Esophagus squamous epithelium (tissue), 5 donors: ENCODE measurements around the gene GNAI1. TPM values are rescaled to one million over a fixed set of nuclear protein-coding genes. Genes with fewer than 3 reads are reported as not detected.

ENCODE experiments used
- DNase-seq: peaks from one replicate; lab custom pipeline; 2025; lab: John Stamatoyannopoulos, UW
- H3K27ac ChIP-seq, 4 donors: fragments of 200-600 bp; sonication (generic); one replicate each; pipeline ENCODE4 v1.5.1; 2016 to 2019; ENCODE audit warnings: mild to moderate bottlenecking in 1 of 4
- H3K27me3 ChIP-seq, 4 donors: fragments of 200-600 bp; sonication (generic); 1 replicate in 3 of 4; 2 replicates in 1 of 4; pipeline versions ENCODE4 v1.5.1 to v1.6.0; 2017 to 2021; ENCODE audit warnings: antibody characterized with exemption in 1 of 4
- H3K36me3 ChIP-seq, 3 donors: fragments of 200-600 bp; sonication (generic); one replicate each; pipeline ENCODE4 v1.5.1; 2016 to 2019
- H3K4me1 ChIP-seq, 3 donors: fragments of 200-600 bp; sonication (generic); one replicate each; pipeline ENCODE4 v1.5.1; 2017 to 2019
- H3K4me3 ChIP-seq, 4 donors: fragments of 200-600 bp; sonication (generic); 1 replicate in 3 of 4; 2 replicates in 1 of 4; pipeline ENCODE4 v1.5.1; 2016 to 2019; ENCODE audit warnings: mild to moderate bottlenecking in 2 of 4, moderate library complexity in 1 of 4
- H3K9me3 ChIP-seq, 3 donors: fragments of 200-600 bp; sonication (generic); one replicate each; pipeline ENCODE4 v1.5.1; 2016 to 2019
- CTCF ChIP-seq, 6 experiments: fragments of 450-650 bp in 4 of 6; fragments of 200-600 bp in 2 of 6; sonication (generic) in 2 of 6; IDR thresholded peaks; one replicate each; pipeline ENCODE4 v1.5.1; 2016 to 2019; ENCODE audit warnings: antibody characterized with exemption in 6 of 6, mild to moderate bottlenecking in 4 of 6, moderate library complexity in 4 of 6
- POLR2A ChIP-seq, 4 donors: fragments of 450-650 bp; IDR thresholded peaks; one replicate each; pipeline ENCODE4 v1.6.1; 2017; ENCODE audit warnings: antibody characterized with exemption in 4 of 4, mild to moderate bottlenecking in 4 of 4, moderate library complexity in 3 of 4
- WGBS, 2 donors: methylation state at CpG; one replicate each; pipeline ENCODE4 v1.1.5; 2018; 5-methylcytosine and 5-hydroxymethylcytosine counted together
- intact Hi-C: fragments of 100-400 bp; cut with DNase I; formaldehyde crosslinking; loops from one replicate; pipeline ENCODE4 v1.15.0; 2022
- total RNA-seq, 4 donors: library from RNA; depleted of rRNA; stranded (reverse); fragments of >200 nt; gene quantifications; one replicate each; pipeline ENCODE4 v1.1.0, GENCODE V29; 2016
- donor health status: DM: yes; HTN: yes; CAD: no.

Gene GNAI1
- total RNA-seq, 4 donors from 2014 or later: 27.3 to 46.3 (median 38.8) TPM

- H3K27ac ChIP-seq: no peak overlapping the region
- no peak for DNase-seq
- no peaks in the 10 kb centered on the region for H3K9me3 ChIP-seq
- intact Hi-C loops: no loop called here
- H3K4me3 ChIP-seq: no peak overlapping the region
- peaks cover 0 to 4% (median 0%) of the 10 kb centered on the region in 4 donors for H3K27me3 ChIP-seq
- no peaks in the 10 kb centered on the region for H3K36me3 ChIP-seq
- peaks cover 0 to 29% (median 8%) of the 10 kb centered on the region in 3 donors for H3K4me1 ChIP-seq
- no peak for TF ChIP-seq POLR2A (IDR thresholded peaks at IDR 0.05)
- no peak for TF ChIP-seq CTCF (IDR thresholded peaks at IDR 0.05)
- WGBS, 2 donors: 60 to 70% methylated on average over 2 of the region's 2 CpGs
Observed at GRCh38 chr7:80131675-80132435, 2.8 kb upstream of the GNAI1 start.

GRCh38 chr7:80132594-80132993 is 2.0 kb upstream of the GNAI1 start:
- no peak for DNase-seq
- H3K27ac ChIP-seq: no peak overlapping the region
- 67 to 74% methylated on average over 3 of the region's 3 CpGs for WGBS, 2 donors
- H3K4me3 ChIP-seq: no peak overlapping the region
- peaks cover 0 to 4% (median 0%) of the 10 kb centered on the region in 4 donors for H3K27me3 ChIP-seq
- intact Hi-C loops: no loop called here
- H3K9me3 ChIP-seq: no peaks in the 10 kb centered on the region
- H3K36me3 ChIP-seq: no peaks in the 10 kb centered on the region
- peaks cover 0 to 35% (median 12%) of the 10 kb centered on the region in 3 donors for H3K4me1 ChIP-seq
- no peak for TF ChIP-seq POLR2A (IDR thresholded peaks at IDR 0.05)

DNA sequence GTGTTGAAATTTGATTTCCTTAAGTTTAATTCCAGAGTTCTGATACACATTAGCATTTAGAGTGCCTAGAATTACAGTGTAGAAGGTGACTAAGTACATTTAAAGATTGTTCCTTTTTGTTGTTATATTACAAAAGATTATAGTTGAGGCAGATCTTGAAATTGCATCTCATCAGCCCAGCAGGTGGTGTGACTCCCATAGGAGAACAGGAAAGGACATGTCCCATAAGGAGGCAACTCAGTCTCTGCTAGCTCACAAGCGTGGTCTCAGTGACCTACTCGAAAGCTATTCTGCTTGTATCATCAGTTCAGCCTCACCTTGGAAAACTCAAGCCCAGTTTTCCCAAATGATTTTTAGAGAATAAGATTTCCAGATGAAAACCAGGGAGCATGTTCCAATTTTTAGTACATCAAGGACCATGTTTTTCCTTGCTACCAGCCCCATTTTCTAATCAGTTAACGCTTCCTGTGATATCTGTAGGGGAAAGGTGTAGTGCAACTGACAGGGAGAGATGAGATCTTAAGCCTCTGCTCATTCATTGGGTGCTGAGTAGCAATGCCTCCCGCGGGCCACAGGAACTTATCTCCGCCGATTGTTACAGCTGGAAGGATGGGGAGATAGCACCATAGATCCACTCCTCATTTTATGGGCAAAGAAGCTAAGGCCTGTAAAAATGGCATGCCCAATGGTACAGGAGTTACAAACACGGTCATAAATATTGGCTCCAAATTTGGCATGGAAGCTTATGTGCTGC is 1.1 kb upstream of the GNAI1 start:
- Histone ChIP-seq H3K4me1 (peaks cover 0 to 40% (median 19%) of the 10 kb centered on the region in 3 donors), H3K36me3 (no peaks in the 10 kb centered on the region), H3K27ac (peak overlapping the region; percentile 93 to 98 (median 95)), H3K27me3 (peaks cover 0 to 4% (median 0%) of the 10 kb centered on the region in 4 donors), H3K4me3 (peak overlapping the region; percentile 86 to 95 (median 92)), H3K9me3 (no peaks in the 10 kb centered on the region)
- TF ChIP-seq CTCF (IDR thresholded peaks at IDR 0.05) (peak in 4 of 6 experiments; percentile 22 to 47 (median 32)), POLR2A (IDR thresholded peaks at IDR 0.05) (no peak)
- WGBS, 2 donors: 30 to 32% methylated on average over 8 of the region's 8 CpGs
- no peak for DNase-seq
- intact Hi-C loops: no loop called here

DNA sequence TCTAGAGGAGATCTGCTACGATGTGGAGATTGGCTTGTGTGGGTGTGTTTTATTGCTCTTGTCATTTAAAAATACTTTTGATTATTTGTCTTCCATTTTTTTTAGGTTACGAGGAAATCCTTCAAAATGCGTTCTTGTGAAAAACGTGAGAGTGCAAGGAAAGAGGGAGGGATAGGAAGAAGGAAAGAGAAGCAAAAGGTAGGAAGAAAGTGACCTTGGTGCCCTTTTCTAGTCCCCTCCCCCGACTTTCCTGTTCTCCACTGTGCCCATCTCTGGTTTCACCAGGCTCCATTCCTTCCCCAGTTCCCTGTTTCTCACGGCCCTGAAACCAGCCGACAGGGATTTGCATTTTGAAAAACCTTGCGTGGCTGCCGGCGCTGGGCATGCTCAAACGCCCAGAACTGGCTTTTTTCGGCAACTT is 506 bp upstream of the GNAI1 start:
- TF ChIP-seq CTCF (IDR thresholded peaks at IDR 0.05): no peak
- no peak for TF ChIP-seq POLR2A (IDR thresholded peaks at IDR 0.05)
- Histone ChIP-seq H3K4me3 (peak overlapping the region; percentile 86 to 95 (median 92)), H3K27me3 (peaks cover 0 to 4% (median 0%) of the 10 kb centered on the region in 4 donors), H3K36me3 (no peaks in the 10 kb centered on the region), H3K9me3 (no peaks in the 10 kb centered on the region), H3K27ac (peak overlapping the region; percentile 93 to 98 (median 95)), H3K4me1 (peaks cover 0 to 46% (median 24%) of the 10 kb centered on the region in 3 donors)
- intact Hi-C loops: no loop called here
- no peak for DNase-seq
- 6 to 7% methylated on average over 10 to 11 of the region's 12 CpGs for WGBS, 2 donors

GRCh38 chr7:80135309-80136104 is 876 bp downstream of the GNAI1 start:
- H3K36me3 ChIP-seq: no peaks in the 10 kb centered on the region
- H3K4me3 ChIP-seq: peak overlapping the region; percentile 86 to 95 (median 92)
- WGBS, 2 donors: 0 to 2% methylated on average over 14 to 16 of the region's 58 CpGs
- peak overlapping the region; percentile 93 to 98 (median 95) for H3K27ac ChIP-seq
- TF ChIP-seq CTCF (IDR thresholded peaks at IDR 0.05) (no peak), POLR2A (IDR thresholded peaks at IDR 0.05) (no peak)
- H3K9me3 ChIP-seq: no peaks in the 10 kb centered on the region
- DNase-seq: no peak
- H3K27me3 ChIP-seq: peaks cover 0 to 4% (median 0%) of the 10 kb centered on the region in 4 donors
- intact Hi-C loops: no loop called here
- H3K4me1 ChIP-seq: peaks cover 0 to 60% (median 29%) of the 10 kb centered on the region in 3 donors
